IMR-90 (cell line): ENCODE results near the gene GIMD1. TPM values are rescaled to one million over a fixed set of nuclear protein-coding genes. Genes with fewer than 3 reads are reported as not detected.

Source experiments
- ATAC-seq: fragments of 200-7000 bp; cut with Tn5 transposase; 2 replicates; pipeline ENCODE4 v1.9.1; 2020; ENCODE audit warnings: low read depth, mild to moderate bottlenecking, moderate library complexity
- BruUV-seq: library from RNA; stranded (reverse); fragments of 400-500 nt; replicated peaks from 2 replicates; lab custom pipeline; 2021; lab: Mats Ljungman, UMichigan
- CTCF ChIA-PET: fragments of 300-600 bp; formaldehyde crosslinking; extraction: SDS; loops from one replicate; lab custom pipeline; 2021; ENCODE audit warnings: antibody characterized with exemption; lab: Yijun Ruan, JAX
- POLR2A ChIA-PET: fragments of 300-600 bp; sonication (Branson Sonifier 250); formaldehyde crosslinking; loops from one replicate; lab custom pipeline; 2022; ENCODE audit warnings: antibody characterized with exemption; ENCODE audit not compliant: unreplicated experiment; lab: Charles Lee
- DNase-seq: peaks from one replicate; pipeline ENCODE4 v3.0.0; 2013
- H2AFZ ChIP-seq: replicated peaks from 2 replicates; pipeline ENCODE3; 2013; ENCODE audit warnings: low read length, mild to moderate bottlenecking; ENCODE audit not compliant: poor library complexity
- H2AK5ac ChIP-seq: 2 replicates; pipeline ENCODE4 v1.6.1; 2013; ENCODE audit warnings: low read depth, low read length, inconsistent platforms
- H2AK9ac ChIP-seq: replicated peaks from 2 replicates; pipeline ENCODE3; 2013; ENCODE audit warnings: mild to moderate bottlenecking, low read depth, low read length, moderate library complexity; ENCODE audit not compliant: poor library complexity
- H2BK120ac ChIP-seq: 2 replicates; pipeline ENCODE4 v1.6.1; 2013; ENCODE audit warnings: low read depth, low read length, inconsistent platforms
- H2BK15ac ChIP-seq: 3 replicates; pipeline ENCODE4 v1.6.1; 2013; ENCODE audit warnings: low read depth, low read length, inconsistent platforms
- H2BK20ac ChIP-seq: 2 replicates; pipeline ENCODE4 v1.6.1; 2013; ENCODE audit warnings: low read depth, mild to moderate bottlenecking, inconsistent platforms, low read length, moderate library complexity
- H2BK5ac ChIP-seq: 2 replicates; pipeline ENCODE4 v1.6.1; 2013; ENCODE audit warnings: mild to moderate bottlenecking, low read depth, low read length, inconsistent platforms; ENCODE audit not compliant: poor library complexity, severe bottlenecking
- H3K14ac ChIP-seq: replicated peaks from 2 replicates; pipeline ENCODE4 v1.6.1; 2013; ENCODE audit warnings: low read depth, low read length, inconsistent platforms
- H3K18ac ChIP-seq: 2 replicates; pipeline ENCODE4 v1.6.1; 2013; ENCODE audit warnings: low read depth, low read length, control low read depth
- H3K23ac ChIP-seq: 2 replicates; pipeline ENCODE4 v1.6.1; 2013; ENCODE audit warnings: low read depth, low read length, inconsistent platforms
- H3K27ac ChIP-seq: 2 replicates; pipeline ENCODE4 v1.5.1; 2013; ENCODE audit warnings: mild to moderate bottlenecking, control low read depth, low read length; ENCODE audit not compliant: insufficient read depth
- H3K27me3 ChIP-seq: 2 replicates; pipeline ENCODE4 v1.6.1; 2013; ENCODE audit warnings: low read length; ENCODE audit not compliant: control insufficient read depth, insufficient read depth
- H3K36me3 ChIP-seq: 2 replicates; pipeline ENCODE4 v1.6.1; 2013; ENCODE audit warnings: low read length, mixed read lengths; ENCODE audit not compliant: control insufficient read depth, insufficient read depth
- H3K4ac ChIP-seq: 2 replicates; pipeline ENCODE4 v1.6.1; 2013; ENCODE audit warnings: low read depth, low read length, inconsistent platforms
- H3K4me1 ChIP-seq: 2 replicates; pipeline ENCODE4 v1.6.1; 2013; ENCODE audit warnings: low read length, mixed read lengths; ENCODE audit not compliant: control insufficient read depth, insufficient read depth
- H3K4me2 ChIP-seq: 2 replicates; pipeline ENCODE4 v1.6.1; 2013; ENCODE audit warnings: low read depth, mild to moderate bottlenecking, control low read depth, low read length, moderate library complexity
- H3K4me3 ChIP-seq: 2 replicates; pipeline ENCODE4 v1.5.1; 2013; ENCODE audit warnings: low read depth, mild to moderate bottlenecking, control low read depth, low read length, moderate library complexity; ENCODE audit not compliant: insufficient read depth
- H3K56ac ChIP-seq: 2 replicates; pipeline ENCODE4 v1.6.1; 2013; ENCODE audit warnings: low read length, inconsistent platforms; ENCODE audit not compliant: insufficient read depth; ENCODE audit errors: extremely low read depth
- H3K79me1 ChIP-seq, 2 experiments: 2 replicates each; pipeline ENCODE4 v1.6.1; 2013; ENCODE audit warnings: low read length in 2 of 2, inconsistent platforms in 1 of 2, low read depth in 1 of 2
- H3K9ac ChIP-seq: 2 replicates; pipeline ENCODE4 v1.6.1; 2013; ENCODE audit warnings: low read depth, low read length, control low read depth
- H3K9me1 ChIP-seq: 2 replicates; pipeline ENCODE4 v1.6.1; 2013; ENCODE audit warnings: low read length, inconsistent platforms; ENCODE audit not compliant: insufficient read depth
- H3K9me3 ChIP-seq: 2 replicates; pipeline ENCODE4 v1.6.1; 2013; ENCODE audit warnings: low read length; ENCODE audit not compliant: control insufficient read depth, insufficient read depth
- H4K20me1 ChIP-seq: 2 replicates; pipeline ENCODE4 v1.6.1; 2013; ENCODE audit warnings: low read length, inconsistent platforms; ENCODE audit not compliant: insufficient read depth
- H4K5ac ChIP-seq: 2 replicates; pipeline ENCODE4 v1.6.1; 2013; ENCODE audit warnings: mild to moderate bottlenecking, low read depth, low read length, control low read depth
- H4K8ac ChIP-seq, 2 experiments: 2 replicates each; pipeline ENCODE4 v1.6.1; 2013; ENCODE audit warnings: low read depth in 2 of 2, low read length in 2 of 2, control low read depth in 1 of 2, inconsistent platforms in 1 of 2
- H4K91ac ChIP-seq: 2 replicates; pipeline ENCODE4 v1.6.1; 2013; ENCODE audit warnings: low read depth, low read length, inconsistent platforms; ENCODE audit not compliant: insufficient read depth
- BHLHE40 ChIP-seq: fragments of 150-350 bp; IDR thresholded peaks from 2 replicates; pipeline ENCODE4 v1.6.1; 2016; ENCODE audit warnings: mild to moderate bottlenecking, low read depth, low read length
- CHD1 ChIP-seq: IDR thresholded peaks from 2 replicates; pipeline ENCODE4 v1.6.1; 2012; ENCODE audit warnings: low read depth, low read length, improper control_type of control experiment
- CTCF ChIP-seq: conservative IDR thresholded peaks from 2 replicates; pipeline ENCODE4 v1.5.1; 2012; ENCODE audit warnings: mild to moderate bottlenecking, low read depth, low read length, improper control_type of control experiment
- ELK1 ChIP-seq: fragments of 150-350 bp; IDR thresholded peaks from 2 replicates; pipeline ENCODE4 v1.6.1; 2016; ENCODE audit warnings: low read depth, mild to moderate bottlenecking, low read length, moderate library complexity, borderline replicate concordance
- MAZ ChIP-seq: IDR thresholded peaks from 2 replicates; pipeline ENCODE4 v1.6.1; 2012; ENCODE audit warnings: low read depth, mild to moderate bottlenecking, low read length, improper control_type of control experiment, moderate library complexity, borderline replicate concordance
- POLR2A ChIP-seq: IDR thresholded peaks from 2 replicates; pipeline ENCODE4 v1.6.1; 2012; ENCODE audit warnings: mild to moderate bottlenecking, low read depth, low read length
- RAD21 ChIP-seq: IDR thresholded peaks from 2 replicates; pipeline ENCODE4 v1.6.1; 2012; ENCODE audit warnings: low read length, improper control_type of control experiment
- RFX5 ChIP-seq: IDR thresholded peaks from 2 replicates; pipeline ENCODE4 v1.8.0; 2012; ENCODE audit warnings: low read depth, mild to moderate bottlenecking, low read length, moderate library complexity
- SMC3 ChIP-seq: fragments of 150-350 bp; IDR thresholded peaks from 2 replicates; pipeline ENCODE4 v1.6.1; 2016; ENCODE audit warnings: low read depth, mild to moderate bottlenecking, antibody characterized with exemption, low read length, moderate library complexity
- WGBS, 2 experiments: methylation state at CpG; one replicate each; pipeline versions ENCODE4 v1.1.5 to v1.1.7; 2013; ENCODE audit warnings: missing lambda C conversion rate in 2 of 2; ENCODE audit not compliant: insufficient read length in 1 of 2; ENCODE audit errors: extremely low coverage in 2 of 2; 5-methylcytosine and 5-hydroxymethylcytosine counted together
- dilution Hi-C: fragments of 300-500 bp; cut with HindIII; formaldehyde crosslinking; loops from one replicate; pipeline ENCODE4 v1.14.3; 2018; ENCODE audit warnings: low sequenced_read_pairs; ENCODE audit not compliant: unreplicated experiment
- in situ Hi-C: fragments of 300-500 bp; cut with MboI; formaldehyde crosslinking; loops from 3 replicates; pipeline ENCODE4 v1.14.3; 2019; ENCODE audit warnings: low sequenced_read_pairs, inconsistent platforms, mixed read lengths
- intact Hi-C: fragments of 100-400 bp; cut with micrococcal nuclease; formaldehyde crosslinking; loops from 2 replicates; pipeline ENCODE4 v1.10.0; 2022
- polyA plus RNA-seq, 3 experiments: library from polyadenylated mRNA; depleted of rRNA; stranded (reverse); fragments of >200 nt; gene quantifications; 2 replicates each; pipeline ENCODE4 v1.2.3, GENCODE V29; 2012; ENCODE audit warnings: low replicate concordance in 1 of 3
- total RNA-seq: library from RNA; depleted of rRNA; stranded (reverse); fragments of >200 nt; gene quantifications from 2 replicates; pipeline ENCODE4 v1.2.3, GENCODE V29; 2012

GIMD1 gene
- total and polyA plus RNA-seq, 2 of the 4 experiments (the other 2 are of a cell fraction), result 0.07 TPM; not detected in 1

- no TSS peak for BruUV-seq
- no peak overlapping the region for H2AK9ac ChIP-seq
- no peak for ATAC-seq
Measured at GRCh38 chr4:106336618-106337017, 32.0 kb downstream of the GIMD1 start.

More at GRCh38 chr4:106336618-106337017, 32.0 kb downstream of the GIMD1 start:
- no peak overlapping the region for H2BK120ac ChIP-seq
- no peak overlapping the region for H2BK5ac ChIP-seq
- H3K4ac ChIP-seq, result no peak overlapping the region
- no peaks in the 10 kb centered on the region for H3K9me1 ChIP-seq
- no peak overlapping the region for H4K8ac ChIP-seq
- H3K36me3 ChIP-seq, result peaks cover 19% of the 10 kb centered on the region
- in situ Hi-C loops (no loop called here), dilution Hi-C loops (no loop called here), intact Hi-C loops (no loop called here)
- no peak overlapping the region for H4K5ac ChIP-seq
- no peak overlapping the region for H3K18ac ChIP-seq
- H2BK20ac ChIP-seq, result no peak overlapping the region
- H3K9me3 ChIP-seq, result no peaks in the 10 kb centered on the region; the same call in 1 of the 2 replicates
- no peak for DNase-seq
- no CpG with 5 or more reads among the region's 3 CpGs for WGBS, 2 experiments
- POLR2A ChIA-PET, result no interaction called here
- H3K9ac ChIP-seq, result no peak overlapping the region
- no peak for TF ChIP-seq RFX5
- no peak for TF ChIP-seq SMC3
- TF ChIP-seq MAZ, result no peak
- no peak for TF ChIP-seq RAD21
- no peak for TF ChIP-seq ELK1
- no peak for TF ChIP-seq BHLHE40
- TF ChIP-seq CTCF, result no peak
- TF ChIP-seq POLR2A, result no peak
- TF ChIP-seq CHD1, result no peak
- H2AK5ac ChIP-seq, result no peak overlapping the region
- peaks cover 6 to 7% of the 10 kb centered on the region in 2 experiments; a peak in 2 of 4 replicates for H3K79me1 ChIP-seq
- H2AFZ ChIP-seq, result no peak overlapping the region
- H3K4me2 ChIP-seq, result no peak overlapping the region
- H2BK15ac ChIP-seq, result no peak overlapping the region
- no peaks in the 10 kb centered on the region for H3K4me1 ChIP-seq
- H3K23ac ChIP-seq, result no peak overlapping the region
- H4K91ac ChIP-seq, result no peak overlapping the region
- H3K27ac ChIP-seq, result no peak overlapping the region
- no peak overlapping the region for H3K4me3 ChIP-seq
- no peaks in the 10 kb centered on the region for H3K27me3 ChIP-seq
- CTCF ChIA-PET, result interaction anchor here (0.6 kb wide), 1 partner anchor 91 kb away, joined by 6 read pairs; no protein-coding TSS in a partner anchor
- H4K20me1 ChIP-seq, result no peaks in the 10 kb centered on the region
- H3K56ac ChIP-seq, result no peak overlapping the region
- H3K14ac ChIP-seq, result no peak overlapping the region
